ENCODE measurements around the gene PCDHGC3.

GRCh38 chr5:141491323-141492167 lies 15.8 kb downstream of the PCDHGC3 start:
- TF ChIP-seq ZNF302 (CRISPR knock-in tag; IDR thresholded peaks at IDR 0.05) = no peak
- TF ChIP-seq CHD2 (IDR thresholded peaks at IDR 0.05; ENCODE audit: low read length, partially characterized antibody) = no peak
- TF ChIP-seq JUN (IDR thresholded peaks at IDR 0.05) = no peak
- no peak for TF ChIP-seq CTCF (IDR thresholded peaks at IDR 0.05)
- TF ChIP-seq NFE2L2 (conservative IDR thresholded peaks at IDR 0.05; ENCODE audit: low read length) = no peak
- no peak for TF ChIP-seq RFX5 (IDR thresholded peaks at IDR 0.05)

Measured in A549 (cell line).